GM23338 (cell line): ENCODE results near the gene ERAP2. TPM values are rescaled to one million over a fixed set of nuclear protein-coding genes. Genes with fewer than 3 reads are reported as not detected.

Experiments used
- ATAC-seq: fragments of 200-7000 bp; cut with Tn5 transposase; 3 replicates; pipeline ENCODE4 v1.9.1; 2020
- DNase-seq: peaks from one replicate; pipeline ENCODE4 v3.0.0-alpha.2; 2015; ENCODE audit warnings: low spot score
- H2AFZ ChIP-seq: fragments of 200-600 bp; sonication (generic); 2 replicates; pipeline ENCODE4 v1.8.0; 2016; ENCODE audit warnings: antibody characterized with exemption, mild to moderate bottlenecking, moderate library complexity
- H3F3A ChIP-seq: fragments of 200-600 bp; sonication (generic); replicated peaks from 2 replicates; pipeline ENCODE4 v1.8.0; 2017; ENCODE audit warnings: antibody characterized with exemption, mixed run types, low read depth
- H3K27ac ChIP-seq: fragments of 200-600 bp; sonication (generic); 2 replicates; pipeline ENCODE4 v1.6.1; 2016; ENCODE audit warnings: low read depth
- H3K27me3 ChIP-seq: fragments of 200-600 bp; sonication (generic); 2 replicates; pipeline ENCODE4 v1.8.0; 2016; ENCODE audit warnings: mild to moderate bottlenecking, mixed run types, moderate library complexity; ENCODE audit not compliant: insufficient read depth
- H3K36me3 ChIP-seq: fragments of 200-600 bp; sonication (generic); 2 replicates; pipeline ENCODE4 v1.8.0; 2016; ENCODE audit warnings: mild to moderate bottlenecking; ENCODE audit not compliant: insufficient read depth
- H3K4me1 ChIP-seq: fragments of 200-600 bp; sonication (generic); 2 replicates; pipeline ENCODE4 v1.8.0; 2016; ENCODE audit warnings: mild to moderate bottlenecking, moderate library complexity; ENCODE audit not compliant: insufficient read depth
- H3K4me2 ChIP-seq: fragments of 200-600 bp; sonication (generic); 2 replicates; pipeline ENCODE4 v1.7.1; 2017; ENCODE audit warnings: mixed run types
- H3K4me3 ChIP-seq: fragments of 200-600 bp; sonication (generic); 2 replicates; pipeline ENCODE4 v1.6.1; 2016; ENCODE audit warnings: mixed run types
- H3K79me2 ChIP-seq: fragments of 200-600 bp; sonication (generic); replicated peaks from 2 replicates; pipeline ENCODE4 v1.8.0; 2017; ENCODE audit warnings: mild to moderate bottlenecking; ENCODE audit not compliant: insufficient read depth
- H3K9me2 ChIP-seq: fragments of 200-600 bp; sonication (generic); 2 replicates; pipeline ENCODE4 v1.8.0; 2017; ENCODE audit not compliant: insufficient read depth
- H4K20me1 ChIP-seq: fragments of 200-600 bp; sonication (generic); replicated peaks from 2 replicates; pipeline ENCODE4 v1.8.0; 2017; ENCODE audit warnings: mild to moderate bottlenecking; ENCODE audit not compliant: insufficient read depth
- H3K27ac Mint-ChIP-seq: 2 replicates; pipeline ENCODE4 v1.8.0; 2020; ENCODE audit warnings: inconsistent platforms, mild to moderate bottlenecking, moderate library complexity, mixed read lengths
- H3K27me3 Mint-ChIP-seq: 3 replicates; pipeline ENCODE4 v1.8.0; 2022; ENCODE audit warnings: low read depth, mild to moderate bottlenecking, moderate library complexity, mixed read lengths, inconsistent platforms; ENCODE audit not compliant: insufficient read depth, poor library complexity
- H3K36me3 Mint-ChIP-seq: 3 replicates; pipeline ENCODE4 v1.8.0; 2021; ENCODE audit warnings: low read depth, mild to moderate bottlenecking, inconsistent platforms, moderate library complexity, mixed read lengths
- H3K4me1 Mint-ChIP-seq: 3 replicates; pipeline ENCODE4 v1.8.0; 2020; ENCODE audit warnings: mild to moderate bottlenecking, inconsistent platforms, mixed read lengths
- H3K4me3 Mint-ChIP-seq: 3 replicates; pipeline ENCODE4 v1.8.0; 2021; ENCODE audit warnings: moderate library complexity, mild to moderate bottlenecking, inconsistent platforms, mixed read lengths
- H3K9me3 Mint-ChIP-seq: 3 replicates; pipeline ENCODE4 v1.8.0; 2020; ENCODE audit warnings: moderate library complexity, mild to moderate bottlenecking, inconsistent platforms, mixed read lengths
- CREB1 ChIP-seq: fragments of 250-450 bp; sonication (Bioruptor Pico); IDR thresholded peaks from 2 replicates; pipeline ENCODE4 v1.5.0; 2020; ENCODE audit warnings: low read depth, mild to moderate bottlenecking, moderate library complexity
- EZH2 ChIP-seq: fragments of 200-600 bp; sonication (generic); IDR thresholded peaks from one replicate; pipeline ENCODE4 v1.8.0; 2017; ENCODE audit warnings: antibody characterized with exemption, mild to moderate bottlenecking, low read depth; ENCODE audit not compliant: unreplicated experiment
- JUNB ChIP-seq: IDR thresholded peaks from one replicate; pipeline ENCODE4 v1.6.1; 2016; ENCODE audit warnings: antibody characterized with exemption; ENCODE audit not compliant: unreplicated experiment
- NANOG ChIP-seq: IDR thresholded peaks from 2 replicates; pipeline ENCODE4 v1.6.1; 2016; ENCODE audit warnings: antibody characterized with exemption, borderline replicate concordance
- STAT1 ChIP-seq: IDR thresholded peaks from one replicate; pipeline ENCODE4 v1.6.1; 2016; ENCODE audit warnings: antibody characterized with exemption; ENCODE audit not compliant: unreplicated experiment
- ZNF331 ChIP-seq: fragments of 250-450 bp; sonication (Bioruptor Pico); IDR thresholded peaks from 2 replicates; pipeline ENCODE4 v1.5.0; 2020; ENCODE audit warnings: low read depth, mild to moderate bottlenecking, moderate library complexity
- polyA plus RNA-seq: library from polyadenylated mRNA; unstranded; fragments of >200 nt; fragmentation: Nextera tagmentation; extraction: Ambion mirVana; gene quantifications from 2 replicates; pipeline ENCODE4 v1.2.1, GENCODE V29; 2016
- total RNA-seq: library from RNA; depleted of rRNA; stranded (reverse); fragments of >200 nt; shearing (Covaris generic); gene quantifications from 2 replicates; pipeline ENCODE4 v1.2.3, GENCODE V29; 2014
- TF ChIP-seq, protein P1 (sequence below): fragments of 250-450 bp; sonication (Bioruptor Pico); IDR thresholded peaks from 2 replicates; pipeline ENCODE4 v1.5.0; 2020; ENCODE audit warnings: mild to moderate bottlenecking, moderate library complexity
- TF ChIP-seq, protein P2 (sequence below): IDR thresholded peaks from 2 replicates; pipeline ENCODE4 v1.6.1; 2016; ENCODE audit warnings: antibody characterized with exemption

The ERAP2 gene
- total and polyA plus RNA-seq, 2 experiments from 2014 or later: 0.73 TPM; not detected in 1

DNA sequence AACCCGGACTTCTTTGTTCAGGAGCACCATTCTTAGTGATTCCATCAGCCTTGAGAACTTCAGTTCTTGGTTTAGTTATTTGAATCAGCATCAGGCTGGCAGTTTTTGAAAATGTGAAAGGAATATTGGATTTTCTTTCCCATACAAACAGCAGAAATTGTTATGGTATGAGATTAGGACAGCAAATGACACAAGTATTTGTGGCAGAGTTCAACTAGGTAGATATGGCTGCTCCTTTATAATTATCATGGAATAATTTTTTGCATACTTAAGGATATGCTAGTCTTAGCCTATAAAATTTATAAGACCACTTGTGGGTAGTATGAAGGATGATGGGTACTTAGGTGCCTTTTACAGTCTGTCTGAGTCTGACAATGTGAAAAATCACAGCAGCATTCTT lies 25.5 kb downstream of the ERAP2 start (continued):
- no peak for TF ChIP-seq NANOG
- TF ChIP-seq JUNB: no peak
- no peak for TF ChIP-seq ZNF331 (CRISPR knock-in tag)

DNA sequence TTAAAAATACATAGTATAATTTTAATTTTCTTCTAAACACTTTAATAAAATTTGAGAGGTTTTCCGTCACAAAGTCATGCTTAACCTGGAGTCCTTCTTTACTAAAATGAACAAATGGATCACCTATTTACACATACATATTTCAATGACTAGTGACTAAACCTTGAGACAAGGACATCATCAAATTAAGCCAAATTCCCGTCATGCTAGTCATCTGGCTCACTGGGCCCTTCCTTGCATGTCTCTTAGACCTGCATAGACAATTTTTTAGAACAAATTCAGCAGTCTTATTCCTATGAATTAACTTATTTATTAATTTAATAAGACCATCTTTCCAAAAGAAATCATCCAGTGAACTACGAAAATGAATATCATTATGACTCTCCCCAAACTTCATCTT lies 26.6 kb downstream of the ERAP2 start:
- TF ChIP-seq STAT1: no peak
- no peak for TF ChIP-seq EZH2
- TF ChIP-seq, protein P1, sequence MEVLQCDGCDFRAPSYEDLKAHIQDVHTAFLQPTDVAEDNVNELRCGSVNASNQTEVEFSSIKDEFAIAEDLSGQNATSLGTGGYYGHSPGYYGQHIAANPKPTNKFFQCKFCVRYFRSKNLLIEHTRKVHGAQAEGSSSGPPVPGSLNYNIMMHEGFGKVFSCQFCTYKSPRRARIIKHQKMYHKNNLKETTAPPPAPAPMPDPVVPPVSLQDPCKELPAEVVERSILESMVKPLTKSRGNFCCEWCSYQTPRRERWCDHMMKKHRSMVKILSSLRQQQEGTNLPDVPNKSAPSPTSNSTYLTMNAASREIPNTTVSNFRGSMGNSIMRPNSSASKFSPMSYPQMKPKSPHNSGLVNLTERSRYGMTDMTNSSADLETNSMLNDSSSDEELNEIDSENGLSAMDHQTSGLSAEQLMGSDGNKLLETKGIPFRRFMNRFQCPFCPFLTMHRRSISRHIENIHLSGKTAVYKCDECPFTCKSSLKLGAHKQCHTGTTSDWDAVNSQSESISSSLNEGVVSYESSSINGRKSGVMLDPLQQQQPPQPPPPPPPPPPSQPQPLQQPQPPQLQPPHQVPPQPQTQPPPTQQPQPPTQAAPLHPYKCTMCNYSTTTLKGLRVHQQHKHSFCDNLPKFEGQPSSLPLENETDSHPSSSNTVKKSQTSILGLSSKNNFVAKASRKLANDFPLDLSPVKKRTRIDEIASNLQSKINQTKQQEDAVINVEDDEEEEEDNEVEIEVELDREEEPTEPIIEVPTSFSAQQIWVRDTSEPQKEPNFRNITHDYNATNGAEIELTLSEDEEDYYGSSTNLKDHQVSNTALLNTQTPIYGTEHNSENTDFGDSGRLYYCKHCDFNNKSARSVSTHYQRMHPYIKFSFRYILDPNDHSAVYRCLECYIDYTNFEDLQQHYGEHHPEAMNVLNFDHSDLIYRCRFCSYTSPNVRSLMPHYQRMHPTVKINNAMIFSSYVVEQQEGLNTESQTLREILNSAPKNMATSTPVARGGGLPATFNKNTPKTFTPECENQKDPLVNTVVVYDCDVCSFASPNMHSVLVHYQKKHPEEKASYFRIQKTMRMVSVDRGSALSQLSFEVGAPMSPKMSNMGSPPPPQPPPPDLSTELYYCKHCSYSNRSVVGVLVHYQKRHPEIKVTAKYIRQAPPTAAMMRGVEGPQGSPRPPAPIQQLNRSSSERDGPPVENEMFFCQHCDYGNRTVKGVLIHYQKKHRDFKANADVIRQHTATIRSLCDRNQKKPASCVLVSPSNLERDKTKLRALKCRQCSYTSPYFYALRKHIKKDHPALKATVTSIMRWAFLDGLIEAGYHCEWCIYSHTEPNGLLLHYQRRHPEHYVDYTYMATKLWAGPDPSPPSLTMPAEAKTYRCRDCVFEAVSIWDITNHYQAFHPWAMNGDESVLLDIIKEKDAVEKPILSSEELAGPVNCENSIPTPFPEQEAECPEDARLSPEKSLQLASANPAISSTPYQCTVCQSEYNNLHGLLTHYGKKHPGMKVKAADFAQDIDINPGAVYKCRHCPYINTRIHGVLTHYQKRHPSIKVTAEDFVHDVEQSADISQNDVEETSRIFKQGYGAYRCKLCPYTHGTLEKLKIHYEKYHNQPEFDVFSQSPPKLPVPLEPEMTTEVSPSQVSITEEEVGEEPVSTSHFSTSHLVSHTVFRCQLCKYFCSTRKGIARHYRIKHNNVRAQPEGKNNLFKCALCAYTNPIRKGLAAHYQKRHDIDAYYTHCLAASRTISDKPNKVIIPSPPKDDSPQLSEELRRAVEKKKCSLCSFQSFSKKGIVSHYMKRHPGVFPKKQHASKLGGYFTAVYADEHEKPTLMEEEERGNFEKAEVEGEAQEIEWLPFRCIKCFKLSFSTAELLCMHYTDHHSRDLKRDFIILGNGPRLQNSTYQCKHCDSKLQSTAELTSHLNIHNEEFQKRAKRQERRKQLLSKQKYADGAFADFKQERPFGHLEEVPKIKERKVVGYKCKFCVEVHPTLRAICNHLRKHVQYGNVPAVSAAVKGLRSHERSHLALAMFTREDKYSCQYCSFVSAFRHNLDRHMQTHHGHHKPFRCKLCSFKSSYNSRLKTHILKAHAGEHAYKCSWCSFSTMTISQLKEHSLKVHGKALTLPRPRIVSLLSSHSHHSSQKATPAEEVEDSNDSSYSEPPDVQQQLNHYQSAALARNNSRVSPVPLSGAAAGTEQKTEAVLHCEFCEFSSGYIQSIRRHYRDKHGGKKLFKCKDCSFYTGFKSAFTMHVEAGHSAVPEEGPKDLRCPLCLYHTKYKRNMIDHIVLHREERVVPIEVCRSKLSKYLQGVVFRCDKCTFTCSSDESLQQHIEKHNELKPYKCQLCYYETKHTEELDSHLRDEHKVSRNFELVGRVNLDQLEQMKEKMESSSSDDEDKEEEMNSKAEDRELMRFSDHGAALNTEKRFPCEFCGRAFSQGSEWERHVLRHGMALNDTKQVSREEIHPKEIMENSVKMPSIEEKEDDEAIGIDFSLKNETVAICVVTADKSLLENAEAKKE: no peak
- TF ChIP-seq ZNF331 (CRISPR knock-in tag): no peak
- no peak for TF ChIP-seq CREB1 (CRISPR knock-in tag)
- TF ChIP-seq, protein P2, sequence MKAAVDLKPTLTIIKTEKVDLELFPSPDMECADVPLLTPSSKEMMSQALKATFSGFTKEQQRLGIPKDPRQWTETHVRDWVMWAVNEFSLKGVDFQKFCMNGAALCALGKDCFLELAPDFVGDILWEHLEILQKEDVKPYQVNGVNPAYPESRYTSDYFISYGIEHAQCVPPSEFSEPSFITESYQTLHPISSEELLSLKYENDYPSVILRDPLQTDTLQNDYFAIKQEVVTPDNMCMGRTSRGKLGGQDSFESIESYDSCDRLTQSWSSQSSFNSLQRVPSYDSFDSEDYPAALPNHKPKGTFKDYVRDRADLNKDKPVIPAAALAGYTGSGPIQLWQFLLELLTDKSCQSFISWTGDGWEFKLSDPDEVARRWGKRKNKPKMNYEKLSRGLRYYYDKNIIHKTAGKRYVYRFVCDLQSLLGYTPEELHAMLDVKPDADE: no peak
- Mint-ChIP-seq H3K9me3 (no peaks in the 10 kb centered on the region), H3K27me3 (no peaks in the 10 kb centered on the region), H3K4me1 (no peaks in the 10 kb centered on the region), H3K4me3 (no peak overlapping the region), H3K36me3 (no peaks in the 10 kb centered on the region), H3K27ac (no peak overlapping the region)
- Histone ChIP-seq H3K27ac (no peak overlapping the region), H3K36me3 (no peaks in the 10 kb centered on the region), H3K9me2 (no peaks in the 10 kb centered on the region), H3K4me3 (no peak overlapping the region), H3K4me1 (no peaks in the 10 kb centered on the region), H3K4me2 (no peak overlapping the region), H3K27me3 (no peaks in the 10 kb centered on the region), H2AFZ (no peak overlapping the region), H3K79me2 (no peaks in the 10 kb centered on the region), H4K20me1 (no peaks in the 10 kb centered on the region), H3F3A (no peaks in the 10 kb centered on the region)
- ATAC-seq (no peak), DNase-seq (no peak)
